ENCODE results near the gene PLXNA1. TPM values are rescaled to one million over a fixed set of nuclear protein-coding genes. Genes with fewer than 3 reads are reported as not detected.

Gene PLXNA1
- total and polyA plus RNA-seq, 2 experiments from 2014 or later = 11.0 to 73.5 TPM

GRCh38 chr3:126992776-126993175 is 9.9 kb downstream of the PLXNA1 start:
- H3F3A ChIP-seq (replicated peaks; ENCODE audit: low read depth) = no peaks in the 10 kb centered on the region
- Mint-ChIP-seq H3K4me3 (no peak overlapping the region), H3K9me3 (no peaks in the 10 kb centered on the region), H3K27ac (no peak overlapping the region), H3K27me3 (ENCODE audit: insufficient read depth, low read depth, poor library complexity) (peaks cover 10% of the 10 kb centered on the region), H3K36me3 (ENCODE audit: low read depth) (peaks cover 9% of the 10 kb centered on the region), H3K4me1 (peaks cover 2% of the 10 kb centered on the region; the same call in 2 of the 3 replicates)
- H3K27ac ChIP-seq (ENCODE audit: low read depth) = no peak overlapping the region
- H3K27me3 ChIP-seq (ENCODE audit: insufficient read depth) = no peaks in the 10 kb centered on the region
- no peaks in the 10 kb centered on the region for H3K36me3 ChIP-seq (ENCODE audit: insufficient read depth)
- no peaks in the 10 kb centered on the region for H3K4me1 ChIP-seq (ENCODE audit: insufficient read depth)
- no peak for ATAC-seq
- no peak for DNase-seq (ENCODE audit: low spot score)
- H2AFZ ChIP-seq = no peak overlapping the region
- H3K4me2 ChIP-seq = no peak overlapping the region
- no peaks in the 10 kb centered on the region for H3K9me2 ChIP-seq (ENCODE audit: insufficient read depth)
- H3K79me2 ChIP-seq (replicated peaks; ENCODE audit: insufficient read depth) = peaks cover 30% of the 10 kb centered on the region
- H4K20me1 ChIP-seq (replicated peaks; ENCODE audit: insufficient read depth) = peaks cover 3% of the 10 kb centered on the region
- H3K4me3 ChIP-seq = no peak overlapping the region
- TF ChIP-seq EZH2 (IDR thresholded peaks at IDR 0.05; ENCODE audit: low read depth, unreplicated experiment) (no peak), CREB1 (CRISPR knock-in tag; IDR thresholded peaks at IDR 0.05; ENCODE audit: low read depth) (no peak), NANOG (IDR thresholded peaks at IDR 0.05; ENCODE audit: borderline replicate concordance) (no peak), POLR2AphosphoS5 (IDR thresholded peaks at IDR 0.05; ENCODE audit: low read depth) (no peak), ZNF114 (CRISPR knock-in tag; IDR thresholded peaks at IDR 0.05) (no peak), EZH2phosphoT487 (IDR thresholded peaks at IDR 0.05; ENCODE audit: unreplicated experiment) (no peak), STAT1 (IDR thresholded peaks at IDR 0.05; ENCODE audit: unreplicated experiment) (no peak), REST (IDR thresholded peaks at IDR 0.05; ENCODE audit: unreplicated experiment) (no peak), ZNF462 (CRISPR knock-in tag; IDR thresholded peaks at IDR 0.05) (no peak), ZNF331 (CRISPR knock-in tag; IDR thresholded peaks at IDR 0.05; ENCODE audit: low read depth) (no peak), JUNB (IDR thresholded peaks at IDR 0.05; ENCODE audit: unreplicated experiment) (no peak)
- TF ChIP-seq, protein P1, sequence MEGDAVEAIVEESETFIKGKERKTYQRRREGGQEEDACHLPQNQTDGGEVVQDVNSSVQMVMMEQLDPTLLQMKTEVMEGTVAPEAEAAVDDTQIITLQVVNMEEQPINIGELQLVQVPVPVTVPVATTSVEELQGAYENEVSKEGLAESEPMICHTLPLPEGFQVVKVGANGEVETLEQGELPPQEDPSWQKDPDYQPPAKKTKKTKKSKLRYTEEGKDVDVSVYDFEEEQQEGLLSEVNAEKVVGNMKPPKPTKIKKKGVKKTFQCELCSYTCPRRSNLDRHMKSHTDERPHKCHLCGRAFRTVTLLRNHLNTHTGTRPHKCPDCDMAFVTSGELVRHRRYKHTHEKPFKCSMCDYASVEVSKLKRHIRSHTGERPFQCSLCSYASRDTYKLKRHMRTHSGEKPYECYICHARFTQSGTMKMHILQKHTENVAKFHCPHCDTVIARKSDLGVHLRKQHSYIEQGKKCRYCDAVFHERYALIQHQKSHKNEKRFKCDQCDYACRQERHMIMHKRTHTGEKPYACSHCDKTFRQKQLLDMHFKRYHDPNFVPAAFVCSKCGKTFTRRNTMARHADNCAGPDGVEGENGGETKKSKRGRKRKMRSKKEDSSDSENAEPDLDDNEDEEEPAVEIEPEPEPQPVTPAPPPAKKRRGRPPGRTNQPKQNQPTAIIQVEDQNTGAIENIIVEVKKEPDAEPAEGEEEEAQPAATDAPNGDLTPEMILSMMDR (conservative IDR thresholded peaks at IDR 0.05; ENCODE audit: low read depth in 2 of 2) = no peak
- TF ChIP-seq, protein P2, sequence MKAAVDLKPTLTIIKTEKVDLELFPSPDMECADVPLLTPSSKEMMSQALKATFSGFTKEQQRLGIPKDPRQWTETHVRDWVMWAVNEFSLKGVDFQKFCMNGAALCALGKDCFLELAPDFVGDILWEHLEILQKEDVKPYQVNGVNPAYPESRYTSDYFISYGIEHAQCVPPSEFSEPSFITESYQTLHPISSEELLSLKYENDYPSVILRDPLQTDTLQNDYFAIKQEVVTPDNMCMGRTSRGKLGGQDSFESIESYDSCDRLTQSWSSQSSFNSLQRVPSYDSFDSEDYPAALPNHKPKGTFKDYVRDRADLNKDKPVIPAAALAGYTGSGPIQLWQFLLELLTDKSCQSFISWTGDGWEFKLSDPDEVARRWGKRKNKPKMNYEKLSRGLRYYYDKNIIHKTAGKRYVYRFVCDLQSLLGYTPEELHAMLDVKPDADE (IDR thresholded peaks at IDR 0.05) = no peak

Measured in GM23338 (cell line).